ENCODE data around the gene TXNDC11.
A peak's percentile ranks its signal among the peaks of the same experiment; 100 is the strongest.

Gene TXNDC11

GRCh38 chr16:11689031-11689840 lies 53.4 kb downstream of the TXNDC11 start:
- H3K27ac Mint-ChIP-seq, result no peak overlapping the region
- H3K4me3 Mint-ChIP-seq, result no peak overlapping the region
- no peaks in the 10 kb centered on the region for H3K27me3 Mint-ChIP-seq
- H3K9me3 Mint-ChIP-seq, result no peaks in the 10 kb centered on the region
- DNase-seq (no peak), ATAC-seq (peak; percentile 48)
- H3K4me1 Mint-ChIP-seq, result peaks cover 26% of the 10 kb centered on the region

- DNase-seq, result no peak
- no peaks in the 10 kb centered on the region for H3K27me3 Mint-ChIP-seq
- no peak overlapping the region for H3K4me3 Mint-ChIP-seq
- H3K27ac Mint-ChIP-seq, result no peak overlapping the region
- no peaks in the 10 kb centered on the region for H3K9me3 Mint-ChIP-seq
- no peak for ATAC-seq
- H3K4me1 Mint-ChIP-seq, result peaks cover 26% of the 10 kb centered on the region
Observed at GRCh38 chr16:11688520-11688886, 54.2 kb downstream of the TXNDC11 start.

- H3K4me3 Mint-ChIP-seq, result no peak overlapping the region
- no peak overlapping the region for H3K27ac Mint-ChIP-seq
- no peak for ATAC-seq
- peaks cover 31% of the 10 kb centered on the region for H3K4me1 Mint-ChIP-seq
- no peaks in the 10 kb centered on the region for H3K9me3 Mint-ChIP-seq
- no peaks in the 10 kb centered on the region for H3K27me3 Mint-ChIP-seq
- DNase-seq, result no peak
Observed at GRCh38 chr16:11687601-11688519, 54.8 kb downstream of the TXNDC11 start.

GRCh38 chr16:11686713-11687380 lies 55.8 kb downstream of the TXNDC11 start:
- Mint-ChIP-seq H3K27ac (peak overlapping the region in 1 of 2 donors; percentile 67), H3K4me1 (peaks cover 37% of the 10 kb centered on the region), H3K9me3 (no peaks in the 10 kb centered on the region), H3K27me3 (no peaks in the 10 kb centered on the region), H3K4me3 (no peak overlapping the region)
- no peak for DNase-seq
- no peak for ATAC-seq

- DNase-seq (no peak), ATAC-seq (no peak)
- no peak overlapping the region for H3K4me3 Mint-ChIP-seq
- H3K4me1 Mint-ChIP-seq, result peaks cover 43% of the 10 kb centered on the region
- no peaks in the 10 kb centered on the region for H3K9me3 Mint-ChIP-seq
- H3K27me3 Mint-ChIP-seq, result no peaks in the 10 kb centered on the region
- H3K27ac Mint-ChIP-seq, result no peak overlapping the region
Observed at GRCh38 chr16:11685844-11686618, 56.6 kb downstream of the TXNDC11 start.

GRCh38 chr16:11684231-11685025 lies 58.2 kb downstream of the TXNDC11 start:
- DNase-seq, result no peak
- ATAC-seq, result no peak
- no peaks in the 10 kb centered on the region for H3K27me3 Mint-ChIP-seq
- H3K27ac Mint-ChIP-seq, result no peak overlapping the region
- H3K4me1 Mint-ChIP-seq, result peaks cover 45% of the 10 kb centered on the region
- no peak overlapping the region for H3K4me3 Mint-ChIP-seq
- H3K9me3 Mint-ChIP-seq, result no peaks in the 10 kb centered on the region

GRCh38 chr16:11683145-11683544 lies 59.5 kb downstream of the TXNDC11 start:
- H3K27ac Mint-ChIP-seq, result no peak overlapping the region
- H3K4me3 Mint-ChIP-seq, result no peak overlapping the region
- peaks cover 49% of the 10 kb centered on the region for H3K4me1 Mint-ChIP-seq

GRCh38 chr16:11682655-11683096 lies 60.0 kb downstream of the TXNDC11 start:
- Mint-ChIP-seq H3K9me3 (no peaks in the 10 kb centered on the region), H3K4me1 (peaks cover 53% of the 10 kb centered on the region), H3K4me3 (no peak overlapping the region), H3K27ac (peak overlapping the region in 1 of 2 donors; percentile 64), H3K27me3 (no peaks in the 10 kb centered on the region)
- DNase-seq (no peak), ATAC-seq (no peak)

More at GRCh38 chr16:11683145-11683544, 59.5 kb downstream of the TXNDC11 start:
- ATAC-seq (no peak), DNase-seq (no peak)
- no peaks in the 10 kb centered on the region for H3K27me3 Mint-ChIP-seq
- no peaks in the 10 kb centered on the region for H3K9me3 Mint-ChIP-seq

- H3K9me3 Mint-ChIP-seq, result no peaks in the 10 kb centered on the region
- peak overlapping the region; percentile 80 to 94 for H3K27ac Mint-ChIP-seq
- H3K27me3 Mint-ChIP-seq, result no peaks in the 10 kb centered on the region
- ATAC-seq, result no peak
- DNase-seq, result no peak
- H3K4me3 Mint-ChIP-seq, result peak overlapping the region; percentile 57 to 62
- H3K4me1 Mint-ChIP-seq, result peaks cover 57% of the 10 kb centered on the region
Observed at GRCh38 chr16:11681976-11682654, 60.5 kb downstream of the TXNDC11 start.

GRCh38 chr16:11681556-11681955 lies 61.1 kb downstream of the TXNDC11 start:
- Mint-ChIP-seq H3K27ac (peak overlapping the region; percentile 80 to 94), H3K27me3 (no peaks in the 10 kb centered on the region), H3K4me3 (peak overlapping the region; percentile 57 to 62), H3K4me1 (peaks cover 57% of the 10 kb centered on the region), H3K9me3 (no peaks in the 10 kb centered on the region)
- ATAC-seq (peak; percentile 63), DNase-seq (no peak)

GRCh38 chr16:11679941-11680911 lies 62.4 kb downstream of the TXNDC11 start:
- no peak for ATAC-seq
- no peak for DNase-seq
- H3K27ac Mint-ChIP-seq, result peak overlapping the region; percentile 72 to 94
- H3K4me3 Mint-ChIP-seq, result peak overlapping the region in 1 of 2 donors; percentile 62
- peaks cover 66% of the 10 kb centered on the region for H3K4me1 Mint-ChIP-seq
- no peaks in the 10 kb centered on the region for H3K27me3 Mint-ChIP-seq
- no peaks in the 10 kb centered on the region for H3K9me3 Mint-ChIP-seq

GRCh38 chr16:11679250-11679649 lies 63.4 kb downstream of the TXNDC11 start:
- peak overlapping the region in 1 of 2 donors; percentile 53 for H3K27ac Mint-ChIP-seq

More at GRCh38 chr16:11679250-11679649, 63.4 kb downstream of the TXNDC11 start:
- DNase-seq, result no peak
- no peaks in the 10 kb centered on the region for H3K27me3 Mint-ChIP-seq
- no peak overlapping the region for H3K4me3 Mint-ChIP-seq
- no peaks in the 10 kb centered on the region for H3K9me3 Mint-ChIP-seq
- H3K4me1 Mint-ChIP-seq, result peaks cover 73% of the 10 kb centered on the region
- ATAC-seq, result no peak
